OCI-LY1 (cell line): ENCODE data around the gene CHRND.

ENCODE experiments used
- EZH2 ChIP-seq: fragments of 200-600 bp; sonication (generic), shearing (Covaris generic); IDR thresholded peaks from 2 replicates; pipeline ENCODE4 v1.8.0; 2017; ENCODE audit warnings: borderline replicate concordance, mixed run types, mild to moderate bottlenecking, antibody characterized with exemption, low read length, moderate library complexity, mixed read lengths
- TF ChIP-seq, protein P1 (sequence below): fragments of 200-600 bp; sonication (generic), shearing (Covaris generic); IDR thresholded peaks from 2 replicates; pipeline ENCODE4 v1.5.1; 2017; ENCODE audit warnings: mild to moderate bottlenecking, antibody characterized with exemption, low read length, moderate library complexity, mixed read lengths

GRCh38 chr2:232580648-232580981 lies 54.7 kb downstream of the CHRND start:
- TF ChIP-seq, protein P1, sequence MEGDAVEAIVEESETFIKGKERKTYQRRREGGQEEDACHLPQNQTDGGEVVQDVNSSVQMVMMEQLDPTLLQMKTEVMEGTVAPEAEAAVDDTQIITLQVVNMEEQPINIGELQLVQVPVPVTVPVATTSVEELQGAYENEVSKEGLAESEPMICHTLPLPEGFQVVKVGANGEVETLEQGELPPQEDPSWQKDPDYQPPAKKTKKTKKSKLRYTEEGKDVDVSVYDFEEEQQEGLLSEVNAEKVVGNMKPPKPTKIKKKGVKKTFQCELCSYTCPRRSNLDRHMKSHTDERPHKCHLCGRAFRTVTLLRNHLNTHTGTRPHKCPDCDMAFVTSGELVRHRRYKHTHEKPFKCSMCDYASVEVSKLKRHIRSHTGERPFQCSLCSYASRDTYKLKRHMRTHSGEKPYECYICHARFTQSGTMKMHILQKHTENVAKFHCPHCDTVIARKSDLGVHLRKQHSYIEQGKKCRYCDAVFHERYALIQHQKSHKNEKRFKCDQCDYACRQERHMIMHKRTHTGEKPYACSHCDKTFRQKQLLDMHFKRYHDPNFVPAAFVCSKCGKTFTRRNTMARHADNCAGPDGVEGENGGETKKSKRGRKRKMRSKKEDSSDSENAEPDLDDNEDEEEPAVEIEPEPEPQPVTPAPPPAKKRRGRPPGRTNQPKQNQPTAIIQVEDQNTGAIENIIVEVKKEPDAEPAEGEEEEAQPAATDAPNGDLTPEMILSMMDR, result no peak
- no peak for TF ChIP-seq EZH2
